GM23248 (cell line): ENCODE measurements around the gene GPC1. TPM values are rescaled to one million over a fixed set of nuclear protein-coding genes. Genes with fewer than 3 reads are reported as not detected.

Source experiments
- DNase-seq: peaks from one replicate; pipeline ENCODE4 v3.0.0-alpha.2; 2015
- H2AFZ ChIP-seq: fragments of 200-600 bp; sonication (generic); 2 replicates; pipeline ENCODE4 v1.6.1; 2016; ENCODE audit warnings: antibody characterized with exemption
- H3F3A ChIP-seq: fragments of 200-600 bp; sonication (generic); 2 replicates; pipeline ENCODE4 v1.6.1; 2016; ENCODE audit warnings: mild to moderate bottlenecking, antibody characterized with exemption, mixed run types; ENCODE audit not compliant: insufficient read depth
- H3K27ac ChIP-seq: fragments of 200-600 bp; sonication (generic); 2 replicates; pipeline ENCODE4 v1.5.1; 2016; ENCODE audit warnings: mild to moderate bottlenecking
- H3K27me3 ChIP-seq: fragments of 200-600 bp; sonication (generic); replicated peaks from 2 replicates; pipeline ENCODE4 v1.6.1; 2016; ENCODE audit warnings: mild to moderate bottlenecking; ENCODE audit not compliant: insufficient read depth
- H3K36me3 ChIP-seq: fragments of 200-600 bp; sonication (generic); 2 replicates; pipeline ENCODE4 v1.6.1; 2016; ENCODE audit warnings: low read depth, mild to moderate bottlenecking
- H3K4me1 ChIP-seq: fragments of 200-600 bp; sonication (generic); 2 replicates; pipeline ENCODE4 v1.6.1; 2016; ENCODE audit warnings: mild to moderate bottlenecking; ENCODE audit not compliant: insufficient read depth
- H3K4me2 ChIP-seq: fragments of 200-600 bp; sonication (generic); one replicate; pipeline ENCODE4 v1.6.1; 2016; ENCODE audit warnings: mild to moderate bottlenecking; ENCODE audit not compliant: unreplicated experiment
- H3K4me3 ChIP-seq: fragments of 200-600 bp; sonication (generic); 2 replicates; pipeline ENCODE4 v1.5.1; 2016; ENCODE audit warnings: mild to moderate bottlenecking
- H3K79me2 ChIP-seq: fragments of 200-600 bp; sonication (generic); 2 replicates; pipeline ENCODE4 v1.6.1; 2016; ENCODE audit warnings: mild to moderate bottlenecking; ENCODE audit not compliant: insufficient read depth
- H3K9ac ChIP-seq: fragments of 200-600 bp; sonication (generic); 2 replicates; pipeline ENCODE4 v1.6.1; 2016; ENCODE audit warnings: mild to moderate bottlenecking
- H3K9me2 ChIP-seq: fragments of 200-600 bp; sonication (generic); 2 replicates; pipeline ENCODE4 v1.6.1; 2016; ENCODE audit warnings: mixed run types, mild to moderate bottlenecking, moderate library complexity; ENCODE audit not compliant: insufficient read depth
- H3K9me3 ChIP-seq: fragments of 200-600 bp; sonication (generic); one replicate; pipeline ENCODE4 v1.6.1; 2017; ENCODE audit warnings: low read depth
- H4K20me1 ChIP-seq: fragments of 200-600 bp; sonication (generic); 2 replicates; pipeline ENCODE4 v1.6.0; 2016; ENCODE audit not compliant: insufficient read depth
- EZH2 ChIP-seq: fragments of 200-600 bp; sonication (generic); IDR thresholded peaks from 2 replicates; pipeline ENCODE4 v1.6.1; 2018; ENCODE audit warnings: antibody characterized with exemption, mild to moderate bottlenecking; ENCODE audit not compliant: insufficient read depth, poor library complexity, severe bottlenecking
- EZH2phosphoT487 ChIP-seq: fragments of 200-600 bp; sonication (generic); IDR thresholded peaks from 2 replicates; pipeline ENCODE4 v1.6.1; 2018; ENCODE audit warnings: antibody characterized with exemption, moderate library complexity, mild to moderate bottlenecking, low read depth; ENCODE audit not compliant: insufficient read depth
- WGBS, 2 experiments: methylation state at CpG; one replicate each; pipeline ENCODE4 v1.1.6; 2015 to 2017; ENCODE audit warnings: low lambda C conversion rate in 2 of 2, low coverage in 1 of 2; ENCODE audit errors: missing lambda C conversion rate in 2 of 2; 5-methylcytosine and 5-hydroxymethylcytosine counted together
- in situ Hi-C: fragments of 300-500 bp; cut with MboI; formaldehyde crosslinking; loops from 2 replicates; pipeline ENCODE4 v1.15.0; 2020
- polyA plus RNA-seq: library from polyadenylated mRNA; unstranded; fragments of >200 nt; fragmentation: Nextera tagmentation; extraction: Ambion mirVana; gene quantifications from 2 replicates; pipeline ENCODE4 v1.2.1, GENCODE V29; 2016
- total RNA-seq: library from RNA; depleted of rRNA; stranded (reverse); fragments of >200 nt; shearing (Covaris generic); gene quantifications from 2 replicates; pipeline ENCODE4 v1.2.3, GENCODE V29; 2014

GPC1 gene
- total and polyA plus RNA-seq, 2 experiments from 2014 or later: 66.4 to 88.2 TPM

GRCh38 chr2:240444464-240444863, 9.0 kb downstream of the GPC1 start:
- no peaks in the 10 kb centered on the region for H3K4me1 ChIP-seq
- no peak overlapping the region for H3K4me2 ChIP-seq
- H3K36me3 ChIP-seq: no peaks in the 10 kb centered on the region
- H2AFZ ChIP-seq: no peak overlapping the region
- H3K27me3 ChIP-seq: no peaks in the 10 kb centered on the region
- no peak for TF ChIP-seq EZH2
- no peak for TF ChIP-seq EZH2phosphoT487
- H4K20me1 ChIP-seq: no peaks in the 10 kb centered on the region
- H3F3A ChIP-seq: no peaks in the 10 kb centered on the region
- H3K9me3 ChIP-seq: no peaks in the 10 kb centered on the region
- WGBS, 2 experiments: 91 to 93% methylated on average over 16 of the region's 16 CpGs
- no peak overlapping the region for H3K27ac ChIP-seq
- peaks cover 31% of the 10 kb centered on the region for H3K79me2 ChIP-seq
- H3K4me3 ChIP-seq: no peak overlapping the region
- no peak for DNase-seq
- H3K9ac ChIP-seq: no peak overlapping the region
- in situ Hi-C loops: no loop called here
- no peaks in the 10 kb centered on the region for H3K9me2 ChIP-seq

GRCh38 chr2:240445961-240446663, 10.6 kb downstream of the GPC1 start:
- Histone ChIP-seq H2AFZ (no peak overlapping the region), H3K9me3 (no peaks in the 10 kb centered on the region), H3K9me2 (no peaks in the 10 kb centered on the region), H3K27me3 (no peaks in the 10 kb centered on the region), H3K36me3 (no peaks in the 10 kb centered on the region), H3K4me1 (no peaks in the 10 kb centered on the region), H3K4me3 (no peak overlapping the region), H3K9ac (no peak overlapping the region), H3K79me2 (peaks cover 22% of the 10 kb centered on the region; the same call in 1 of the 2 replicates), H3K27ac (no peak overlapping the region), H3K4me2 (no peak overlapping the region), H3F3A (no peaks in the 10 kb centered on the region), H4K20me1 (no peaks in the 10 kb centered on the region)
- in situ Hi-C loops: no loop called here
- 91 to 94% methylated on average over 23 to 24 of the region's 24 CpGs for WGBS, 2 experiments
- no peak for TF ChIP-seq EZH2phosphoT487
- TF ChIP-seq EZH2: no peak
- no peak for DNase-seq

- no peak for DNase-seq
- no peak overlapping the region for H3K9ac ChIP-seq
- no peaks in the 10 kb centered on the region for H3K27me3 ChIP-seq
- no peak overlapping the region for H2AFZ ChIP-seq
- H3K4me3 ChIP-seq: no peak overlapping the region
- H3K4me1 ChIP-seq: no peaks in the 10 kb centered on the region
- in situ Hi-C loops: no loop called here
- H3K79me2 ChIP-seq: peaks cover 27% of the 10 kb centered on the region; the same call in 1 of the 2 replicates
- H4K20me1 ChIP-seq: no peaks in the 10 kb centered on the region
- no peak for TF ChIP-seq EZH2
- no peak for TF ChIP-seq EZH2phosphoT487
- H3K9me2 ChIP-seq: no peaks in the 10 kb centered on the region
- WGBS, 2 experiments: 91 to 97% methylated on average over 12 of the region's 12 CpGs
- no peaks in the 10 kb centered on the region for H3F3A ChIP-seq
- no peaks in the 10 kb centered on the region for H3K36me3 ChIP-seq
- no peak overlapping the region for H3K27ac ChIP-seq
- no peak overlapping the region for H3K4me2 ChIP-seq
- H3K9me3 ChIP-seq: no peaks in the 10 kb centered on the region
Observed at GRCh38 chr2:240446664-240447175, 11.3 kb downstream of the GPC1 start.

GRCh38 chr2:240447331-240447730, 11.9 kb downstream of the GPC1 start:
- no peaks in the 10 kb centered on the region for H3K4me1 ChIP-seq
- 85 to 89% methylated on average over 15 to 22 of the region's 22 CpGs for WGBS, 2 experiments
- H3F3A ChIP-seq: no peaks in the 10 kb centered on the region
- H2AFZ ChIP-seq: no peak overlapping the region
- no peak overlapping the region for H3K9ac ChIP-seq
- no peak overlapping the region for H3K27ac ChIP-seq
- no peak overlapping the region for H3K4me2 ChIP-seq
- H3K79me2 ChIP-seq: peaks cover 31% of the 10 kb centered on the region; the same call in 1 of the 2 replicates
- no peak overlapping the region for H3K4me3 ChIP-seq
- H3K36me3 ChIP-seq: no peaks in the 10 kb centered on the region
- no peaks in the 10 kb centered on the region for H3K9me2 ChIP-seq
- in situ Hi-C loops: no loop called here
- H4K20me1 ChIP-seq: no peaks in the 10 kb centered on the region
- no peaks in the 10 kb centered on the region for H3K27me3 ChIP-seq
- TF ChIP-seq EZH2phosphoT487 (no peak), EZH2 (no peak)
- H3K9me3 ChIP-seq: no peaks in the 10 kb centered on the region
- DNase-seq: no peak
